ENCODE results near the gene ATP1B4. TPM values are rescaled to one million over a fixed set of nuclear protein-coding genes. Genes with fewer than 3 reads are reported as not detected.

The ATP1B4 gene
- total RNA-seq, 1 donor from 2014 or later: not detected

DNA sequence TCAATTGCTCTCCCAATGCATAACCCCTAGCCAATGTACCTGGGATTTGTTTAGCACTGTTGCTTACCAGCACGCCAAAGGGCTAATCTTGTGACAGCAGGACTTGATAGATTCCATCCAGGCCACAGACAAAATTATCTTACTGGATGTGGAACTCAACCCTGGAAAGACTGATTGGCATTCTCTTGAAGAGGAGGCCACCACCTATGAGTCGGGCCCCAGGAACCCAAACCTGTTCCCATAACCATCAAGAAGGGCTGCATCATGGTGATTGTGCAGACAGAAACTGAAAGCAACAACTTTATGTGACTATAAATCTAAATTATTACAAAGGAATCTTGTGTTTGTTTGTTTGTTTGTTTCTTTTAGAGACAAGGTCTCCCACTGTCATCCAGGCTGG lies 30.8 kb upstream of the ATP1B4 start:
- H3K27ac Mint-ChIP-seq (ENCODE audit: unreplicated experiment): no peak overlapping the region
- H3K4me3 Mint-ChIP-seq (ENCODE audit: unreplicated experiment): no peak overlapping the region
- TF ChIP-seq, protein P1, sequence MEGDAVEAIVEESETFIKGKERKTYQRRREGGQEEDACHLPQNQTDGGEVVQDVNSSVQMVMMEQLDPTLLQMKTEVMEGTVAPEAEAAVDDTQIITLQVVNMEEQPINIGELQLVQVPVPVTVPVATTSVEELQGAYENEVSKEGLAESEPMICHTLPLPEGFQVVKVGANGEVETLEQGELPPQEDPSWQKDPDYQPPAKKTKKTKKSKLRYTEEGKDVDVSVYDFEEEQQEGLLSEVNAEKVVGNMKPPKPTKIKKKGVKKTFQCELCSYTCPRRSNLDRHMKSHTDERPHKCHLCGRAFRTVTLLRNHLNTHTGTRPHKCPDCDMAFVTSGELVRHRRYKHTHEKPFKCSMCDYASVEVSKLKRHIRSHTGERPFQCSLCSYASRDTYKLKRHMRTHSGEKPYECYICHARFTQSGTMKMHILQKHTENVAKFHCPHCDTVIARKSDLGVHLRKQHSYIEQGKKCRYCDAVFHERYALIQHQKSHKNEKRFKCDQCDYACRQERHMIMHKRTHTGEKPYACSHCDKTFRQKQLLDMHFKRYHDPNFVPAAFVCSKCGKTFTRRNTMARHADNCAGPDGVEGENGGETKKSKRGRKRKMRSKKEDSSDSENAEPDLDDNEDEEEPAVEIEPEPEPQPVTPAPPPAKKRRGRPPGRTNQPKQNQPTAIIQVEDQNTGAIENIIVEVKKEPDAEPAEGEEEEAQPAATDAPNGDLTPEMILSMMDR (IDR thresholded peaks at IDR 0.05): no peak
- DNase-seq (ENCODE audit: low spot score): no peak
- no peaks in the 10 kb centered on the region for H3K36me3 Mint-ChIP-seq (ENCODE audit: low read depth)
- no peaks in the 10 kb centered on the region for H3K4me1 Mint-ChIP-seq (ENCODE audit: low read depth)
- H3K9me3 Mint-ChIP-seq (ENCODE audit: low read depth): peaks cover 32% of the 10 kb centered on the region
- peaks cover 5% of the 10 kb centered on the region for H3K27me3 Mint-ChIP-seq (ENCODE audit: low read depth)

DNA sequence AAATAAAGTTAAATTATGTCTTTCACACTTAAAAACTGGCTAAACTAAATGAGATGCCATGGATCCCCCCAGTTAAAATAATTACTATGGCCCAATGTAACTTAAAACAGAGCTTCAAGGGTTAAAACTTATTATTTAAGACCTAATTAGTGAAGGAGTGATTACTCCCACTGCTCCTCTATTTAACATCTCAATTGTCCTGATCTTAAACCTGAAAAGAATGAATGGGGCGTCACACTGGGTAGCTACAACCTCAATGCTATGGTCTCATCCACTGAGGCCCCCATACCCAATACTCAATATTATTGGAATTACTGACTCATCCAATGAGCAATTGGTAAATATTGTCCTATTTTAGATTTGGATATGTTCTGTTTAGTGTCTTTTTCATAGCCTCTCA lies 29.5 kb upstream of the ATP1B4 start:
- DNase-seq (ENCODE audit: low spot score): no peak
- peaks cover 3% of the 10 kb centered on the region for H3K27me3 Mint-ChIP-seq (ENCODE audit: low read depth)
- no peaks in the 10 kb centered on the region for H3K36me3 Mint-ChIP-seq (ENCODE audit: low read depth)
- no peaks in the 10 kb centered on the region for H3K4me1 Mint-ChIP-seq (ENCODE audit: low read depth)
- TF ChIP-seq, protein P1 (IDR thresholded peaks at IDR 0.05): no peak
- peaks cover 33% of the 10 kb centered on the region for H3K9me3 Mint-ChIP-seq (ENCODE audit: low read depth)
- no peak overlapping the region for H3K27ac Mint-ChIP-seq (ENCODE audit: unreplicated experiment)
- no peak overlapping the region for H3K4me3 Mint-ChIP-seq (ENCODE audit: unreplicated experiment)

DNA sequence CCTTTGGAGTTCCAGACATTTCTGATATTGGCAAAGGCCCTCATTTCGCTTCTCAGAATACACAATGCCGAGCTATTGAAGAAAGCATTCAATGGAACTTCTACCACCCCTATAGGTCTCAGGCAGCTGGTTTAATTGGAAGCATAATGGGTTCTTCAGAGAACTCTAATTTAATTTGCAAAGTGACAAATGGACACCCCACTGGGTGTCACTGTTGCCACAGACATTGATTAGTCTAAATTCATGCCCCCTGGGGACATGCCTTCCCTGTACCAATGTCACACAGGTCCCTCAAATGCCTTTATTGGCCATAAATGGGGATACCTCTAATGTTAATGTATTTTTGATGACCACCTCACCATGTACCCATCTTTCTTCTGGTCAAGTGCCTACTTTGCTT lies 27.7 kb upstream of the ATP1B4 start:
- Mint-ChIP-seq H3K4me1 (ENCODE audit: low read depth) (no peaks in the 10 kb centered on the region), H3K36me3 (ENCODE audit: low read depth) (peaks cover 2% of the 10 kb centered on the region), H3K27ac (ENCODE audit: unreplicated experiment) (no peak overlapping the region), H3K9me3 (ENCODE audit: low read depth) (peaks cover 41% of the 10 kb centered on the region), H3K27me3 (ENCODE audit: low read depth) (no peaks in the 10 kb centered on the region), H3K4me3 (ENCODE audit: unreplicated experiment) (no peak overlapping the region)
- TF ChIP-seq, protein P1 (IDR thresholded peaks at IDR 0.05): no peak
- no peak for DNase-seq (ENCODE audit: low spot score)

DNA sequence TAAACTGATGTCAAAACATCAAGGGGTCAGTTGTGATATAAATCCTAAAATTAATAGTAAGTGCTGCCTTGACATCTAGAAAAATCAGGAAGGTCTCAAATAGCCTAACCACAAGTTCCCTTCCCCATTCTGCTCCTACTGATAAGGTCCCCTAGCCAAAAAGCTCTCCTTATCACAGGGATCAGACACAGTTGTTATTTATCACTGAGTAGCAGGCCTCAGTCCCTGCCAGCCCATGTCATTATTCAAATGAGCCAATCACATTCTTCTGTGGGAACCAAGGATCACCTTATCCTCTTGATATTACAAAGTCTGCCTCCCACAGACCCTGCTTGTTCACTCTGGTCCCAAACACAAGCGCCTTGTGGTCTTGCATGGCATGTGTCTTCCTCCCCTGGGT lies 27.3 kb upstream of the ATP1B4 start:
- Mint-ChIP-seq H3K27me3 (ENCODE audit: low read depth) (no peaks in the 10 kb centered on the region), H3K4me3 (ENCODE audit: unreplicated experiment) (no peak overlapping the region), H3K36me3 (ENCODE audit: low read depth) (peaks cover 2% of the 10 kb centered on the region), H3K9me3 (ENCODE audit: low read depth) (peaks cover 46% of the 10 kb centered on the region), H3K4me1 (ENCODE audit: low read depth) (no peaks in the 10 kb centered on the region), H3K27ac (ENCODE audit: unreplicated experiment) (no peak overlapping the region)
- no peak for DNase-seq (ENCODE audit: low spot score)
- TF ChIP-seq, protein P1 (IDR thresholded peaks at IDR 0.05): no peak

DNA sequence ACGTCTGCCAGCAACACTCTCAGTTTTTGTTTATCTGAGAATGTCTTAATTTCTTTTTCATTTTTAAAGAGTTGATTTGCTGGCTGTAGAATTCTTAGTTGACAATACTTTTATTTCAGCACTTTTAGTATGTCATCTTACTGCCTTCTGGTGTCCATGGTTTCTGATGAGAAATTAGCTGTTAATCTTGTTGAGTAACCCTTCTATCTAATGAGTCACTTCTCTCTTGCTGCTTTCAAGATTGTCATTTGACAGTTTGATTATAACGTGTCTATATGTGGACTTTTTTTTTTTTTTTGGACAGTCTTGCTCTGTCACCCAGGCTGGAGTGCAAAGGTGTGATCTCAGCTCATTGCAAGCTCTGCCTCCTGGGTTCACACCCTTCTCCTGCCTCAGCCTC lies 26.6 kb upstream of the ATP1B4 start:
- H3K4me1 Mint-ChIP-seq (ENCODE audit: low read depth): no peaks in the 10 kb centered on the region
- TF ChIP-seq, protein P1 (IDR thresholded peaks at IDR 0.05): no peak

More for the DNA sequence above, 26.6 kb upstream of the ATP1B4 start:
- Mint-ChIP-seq H3K4me3 (ENCODE audit: unreplicated experiment) (no peak overlapping the region), H3K9me3 (ENCODE audit: low read depth) (peaks cover 47% of the 10 kb centered on the region), H3K27ac (ENCODE audit: unreplicated experiment) (no peak overlapping the region), H3K36me3 (ENCODE audit: low read depth) (peaks cover 2% of the 10 kb centered on the region), H3K27me3 (ENCODE audit: low read depth) (no peaks in the 10 kb centered on the region)
- DNase-seq (ENCODE audit: low spot score): no peak

Data from chondrocyte (in vitro differentiated cells).